ENCODE measurements around the gene ARHGAP24. TPM values are rescaled to one million over a fixed set of nuclear protein-coding genes. Genes with fewer than 3 reads are reported as not detected.

The ARHGAP24 gene
- total RNA-seq, 1 donor from 2014 or later: 10.9 TPM

- Mint-ChIP-seq H3K27me3 (no peaks in the 10 kb centered on the region), H3K4me1 (ENCODE audit: unreplicated experiment) (no peaks in the 10 kb centered on the region), H3K9me3 (no peaks in the 10 kb centered on the region), H3K4me3 (no peak overlapping the region), H3K27ac (no peak overlapping the region), H3K36me3 (no peaks in the 10 kb centered on the region)
- TF ChIP-seq, protein P1, sequence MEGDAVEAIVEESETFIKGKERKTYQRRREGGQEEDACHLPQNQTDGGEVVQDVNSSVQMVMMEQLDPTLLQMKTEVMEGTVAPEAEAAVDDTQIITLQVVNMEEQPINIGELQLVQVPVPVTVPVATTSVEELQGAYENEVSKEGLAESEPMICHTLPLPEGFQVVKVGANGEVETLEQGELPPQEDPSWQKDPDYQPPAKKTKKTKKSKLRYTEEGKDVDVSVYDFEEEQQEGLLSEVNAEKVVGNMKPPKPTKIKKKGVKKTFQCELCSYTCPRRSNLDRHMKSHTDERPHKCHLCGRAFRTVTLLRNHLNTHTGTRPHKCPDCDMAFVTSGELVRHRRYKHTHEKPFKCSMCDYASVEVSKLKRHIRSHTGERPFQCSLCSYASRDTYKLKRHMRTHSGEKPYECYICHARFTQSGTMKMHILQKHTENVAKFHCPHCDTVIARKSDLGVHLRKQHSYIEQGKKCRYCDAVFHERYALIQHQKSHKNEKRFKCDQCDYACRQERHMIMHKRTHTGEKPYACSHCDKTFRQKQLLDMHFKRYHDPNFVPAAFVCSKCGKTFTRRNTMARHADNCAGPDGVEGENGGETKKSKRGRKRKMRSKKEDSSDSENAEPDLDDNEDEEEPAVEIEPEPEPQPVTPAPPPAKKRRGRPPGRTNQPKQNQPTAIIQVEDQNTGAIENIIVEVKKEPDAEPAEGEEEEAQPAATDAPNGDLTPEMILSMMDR (conservative IDR thresholded peaks at IDR 0.05): no peak
- DNase-seq (ENCODE audit: extremely low spot score, unreplicated experiment): no peak
These were observed 20.7 kb downstream of the ARHGAP24 start for GRCh38 chr4:85495621-85496020.

GRCh38 chr4:85496126-85496849, 21.3 kb downstream of the ARHGAP24 start:
- H3K4me1 Mint-ChIP-seq (ENCODE audit: unreplicated experiment): no peaks in the 10 kb centered on the region
- H3K27me3 Mint-ChIP-seq: no peaks in the 10 kb centered on the region
- H3K4me3 Mint-ChIP-seq: no peak overlapping the region
- H3K9me3 Mint-ChIP-seq: no peaks in the 10 kb centered on the region
- DNase-seq (ENCODE audit: extremely low spot score, unreplicated experiment): no peak
- TF ChIP-seq, protein P1 (conservative IDR thresholded peaks at IDR 0.05): no peak
- no peak overlapping the region for H3K27ac Mint-ChIP-seq
- H3K36me3 Mint-ChIP-seq: no peaks in the 10 kb centered on the region

GRCh38 chr4:85496933-85497332, 22.0 kb downstream of the ARHGAP24 start:
- DNase-seq (ENCODE audit: extremely low spot score, unreplicated experiment): no peak
- Mint-ChIP-seq H3K4me3 (no peak overlapping the region), H3K9me3 (no peaks in the 10 kb centered on the region), H3K36me3 (no peaks in the 10 kb centered on the region), H3K27ac (no peak overlapping the region), H3K27me3 (no peaks in the 10 kb centered on the region), H3K4me1 (ENCODE audit: unreplicated experiment) (no peaks in the 10 kb centered on the region)
- TF ChIP-seq, protein P1 (conservative IDR thresholded peaks at IDR 0.05): no peak

DNA sequence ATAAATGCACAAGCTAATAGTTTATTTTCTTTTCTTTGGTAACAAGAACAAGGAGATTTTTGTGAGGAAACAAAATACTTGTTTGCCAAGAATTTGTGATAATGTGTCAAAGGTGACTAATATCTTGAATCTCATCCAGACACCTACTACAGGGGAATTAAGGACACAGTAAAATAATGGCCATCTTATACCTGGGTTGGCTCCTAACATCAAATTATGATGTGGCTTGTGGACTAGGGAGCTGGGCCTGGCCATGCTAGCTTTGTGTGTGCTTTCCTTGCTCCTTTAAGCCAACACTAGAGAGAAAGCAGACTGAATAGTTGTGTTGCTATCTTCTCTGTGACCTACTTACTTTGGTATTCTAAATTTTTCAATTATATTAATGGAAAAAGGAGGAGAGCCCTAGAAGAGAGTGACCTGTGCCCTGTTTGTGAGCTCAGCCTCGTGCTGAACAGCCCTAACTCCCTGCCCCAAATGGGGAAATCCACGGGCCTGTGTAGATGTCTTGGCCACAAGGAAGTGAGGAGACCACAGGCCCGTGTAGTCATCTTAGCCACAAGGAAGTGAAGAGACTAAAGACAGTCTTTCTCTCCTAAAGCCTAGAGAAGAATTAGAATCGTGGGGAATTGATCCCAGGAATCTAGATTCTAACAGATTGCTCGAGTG, 23.3 kb downstream of the ARHGAP24 start:
- no peaks in the 10 kb centered on the region for H3K4me1 Mint-ChIP-seq (ENCODE audit: unreplicated experiment)
- H3K36me3 Mint-ChIP-seq: no peaks in the 10 kb centered on the region
- DNase-seq (ENCODE audit: extremely low spot score, unreplicated experiment): no peak
- TF ChIP-seq, protein P1 (conservative IDR thresholded peaks at IDR 0.05): no peak
- H3K27ac Mint-ChIP-seq: no peak overlapping the region
- no peak overlapping the region for H3K4me3 Mint-ChIP-seq
- no peaks in the 10 kb centered on the region for H3K27me3 Mint-ChIP-seq
- H3K9me3 Mint-ChIP-seq: no peaks in the 10 kb centered on the region

GRCh38 chr4:85499573-85499972, 24.6 kb downstream of the ARHGAP24 start:
- no peak for DNase-seq (ENCODE audit: extremely low spot score, unreplicated experiment)
- H3K36me3 Mint-ChIP-seq: no peaks in the 10 kb centered on the region
- no peak overlapping the region for H3K4me3 Mint-ChIP-seq
- no peaks in the 10 kb centered on the region for H3K27me3 Mint-ChIP-seq
- TF ChIP-seq, protein P1 (conservative IDR thresholded peaks at IDR 0.05): no peak
- no peaks in the 10 kb centered on the region for H3K4me1 Mint-ChIP-seq (ENCODE audit: unreplicated experiment)
- no peak overlapping the region for H3K27ac Mint-ChIP-seq
- no peaks in the 10 kb centered on the region for H3K9me3 Mint-ChIP-seq

All from type B pancreatic cell (in vitro differentiated cells).